Esophagus squamous epithelium (tissue), 5 donors: ENCODE results near the gene NUP210L. TPM values are rescaled to one million over a fixed set of nuclear protein-coding genes. Genes with fewer than 3 reads are reported as not detected.

Experiments
- DNase-seq: peaks from one replicate; lab custom pipeline; 2025; lab: John Stamatoyannopoulos, UW
- H3K27ac ChIP-seq, 4 donors: fragments of 200-600 bp; sonication (generic); one replicate each; pipeline ENCODE4 v1.5.1; 2016 to 2019; ENCODE audit warnings: mild to moderate bottlenecking in 1 of 4
- H3K27me3 ChIP-seq, 4 donors: fragments of 200-600 bp; sonication (generic); 1 replicate in 3 of 4; 2 replicates in 1 of 4; pipeline versions ENCODE4 v1.5.1 to v1.6.0; 2017 to 2021; ENCODE audit warnings: antibody characterized with exemption in 1 of 4
- H3K36me3 ChIP-seq, 3 donors: fragments of 200-600 bp; sonication (generic); one replicate each; pipeline ENCODE4 v1.5.1; 2016 to 2019
- H3K4me1 ChIP-seq, 3 donors: fragments of 200-600 bp; sonication (generic); one replicate each; pipeline ENCODE4 v1.5.1; 2017 to 2019
- H3K4me3 ChIP-seq, 4 donors: fragments of 200-600 bp; sonication (generic); 1 replicate in 3 of 4; 2 replicates in 1 of 4; pipeline ENCODE4 v1.5.1; 2016 to 2019; ENCODE audit warnings: mild to moderate bottlenecking in 2 of 4, moderate library complexity in 1 of 4
- H3K9me3 ChIP-seq, 3 donors: fragments of 200-600 bp; sonication (generic); one replicate each; pipeline ENCODE4 v1.5.1; 2016 to 2019
- CTCF ChIP-seq, 6 experiments: fragments of 450-650 bp in 4 of 6; fragments of 200-600 bp in 2 of 6; sonication (generic) in 2 of 6; IDR thresholded peaks; one replicate each; pipeline ENCODE4 v1.5.1; 2016 to 2019; ENCODE audit warnings: antibody characterized with exemption in 6 of 6, mild to moderate bottlenecking in 4 of 6, moderate library complexity in 4 of 6
- POLR2A ChIP-seq, 4 donors: fragments of 450-650 bp; IDR thresholded peaks; one replicate each; pipeline ENCODE4 v1.6.1; 2017; ENCODE audit warnings: antibody characterized with exemption in 4 of 4, mild to moderate bottlenecking in 4 of 4, moderate library complexity in 3 of 4
- WGBS, 2 donors: methylation state at CpG; one replicate each; pipeline ENCODE4 v1.1.5; 2018; 5-methylcytosine and 5-hydroxymethylcytosine counted together
- intact Hi-C: fragments of 100-400 bp; cut with DNase I; formaldehyde crosslinking; loops from one replicate; pipeline ENCODE4 v1.15.0; 2022
- total RNA-seq, 4 donors: library from RNA; depleted of rRNA; stranded (reverse); fragments of >200 nt; gene quantifications; one replicate each; pipeline ENCODE4 v1.1.0, GENCODE V29; 2016
- donor health status: DM: yes; HTN: yes; CAD: no.

NUP210L gene
- under 1 TPM in 2 of 4 donors, not detected in 2; 0.09 to 0.19 TPM for total RNA-seq

GRCh38 chr1:154154534-154155191, at the start of gene NUP210L:
Gene NUP210L (minus strand): TSS chr1:154155073.
- Histone ChIP-seq H3K4me1 (peaks cover 0 to 57% (median 23%) of the 10 kb centered on the region in 3 donors), H3K4me3 (peak within 1 kb of the TSS in 2 of 4 donors; percentile 16 to 17), H3K27me3 (no peaks in the 10 kb centered on the region), H3K9me3 (no peaks in the 10 kb centered on the region), H3K36me3 (peaks cover 0 to 50% (median 4%) of the 10 kb centered on the region in 3 donors), H3K27ac (peak within 1 kb of the TSS; percentile 52 to 92 (median 66))
- no peak for TF ChIP-seq CTCF (IDR thresholded peaks at IDR 0.05)
- no peak for TF ChIP-seq POLR2A (IDR thresholded peaks at IDR 0.05)
- 82 to 84% methylated on average over 20 of the region's 29 CpGs for WGBS, 2 donors
- intact Hi-C loops = no loop called here
- no peak for DNase-seq

- no peak for DNase-seq
- TF ChIP-seq POLR2A (IDR thresholded peaks at IDR 0.05) (no peak), CTCF (IDR thresholded peaks at IDR 0.05) (no peak)
- WGBS, 2 donors = 89 to 94% methylated on average over 3 of the region's 3 CpGs
- peaks cover 0 to 20% (median 0%) of the 10 kb centered on the region in 3 donors for H3K4me1 ChIP-seq
- peak overlapping the region in 1 of 4 donors; percentile 16 for H3K27ac ChIP-seq
- H3K36me3 ChIP-seq = no peaks in the 10 kb centered on the region
- no peaks in the 10 kb centered on the region for H3K9me3 ChIP-seq
- H3K4me3 ChIP-seq = peak overlapping the region in 1 of 4 donors; percentile 14
- intact Hi-C loops = no loop called here
- no peaks in the 10 kb centered on the region for H3K27me3 ChIP-seq
Observed at GRCh38 chr1:154199563-154199879, 44.6 kb upstream of the NUP210L start.

- no peaks in the 10 kb centered on the region for H3K9me3 ChIP-seq
- DNase-seq = no peak
- WGBS, 2 donors = 12% methylated on average over 5 of the region's 5 CpGs
- peak overlapping the region in 1 of 4 donors; percentile 14 for H3K4me3 ChIP-seq
- peak overlapping the region in 1 of 4 donors; percentile 16 for H3K27ac ChIP-seq
- intact Hi-C loops = no loop called here
- peaks cover 0 to 24% (median 0%) of the 10 kb centered on the region in 3 donors for H3K4me1 ChIP-seq
- H3K36me3 ChIP-seq = no peaks in the 10 kb centered on the region
- TF ChIP-seq POLR2A (IDR thresholded peaks at IDR 0.05) (no peak), CTCF (IDR thresholded peaks at IDR 0.05) (peak; percentile 34 to 51 (median 44))
- H3K27me3 ChIP-seq = peaks cover 0 to under 1% (median 0%) of the 10 kb centered on the region in 4 donors
Observed at GRCh38 chr1:154198756-154199562, 44.1 kb upstream of the NUP210L start.

- no peaks in the 10 kb centered on the region for H3K36me3 ChIP-seq
- no peak for DNase-seq
- H3K4me3 ChIP-seq = no peak overlapping the region
- H3K9me3 ChIP-seq = no peaks in the 10 kb centered on the region
- WGBS, 2 donors = 63 to 65% methylated on average over 1 to 3 of the region's 8 CpGs
- H3K27ac ChIP-seq = no peak overlapping the region
- peaks cover 0 to 21% (median 0%) of the 10 kb centered on the region in 4 donors for H3K27me3 ChIP-seq
- no peak for TF ChIP-seq POLR2A (IDR thresholded peaks at IDR 0.05)
- no peak for TF ChIP-seq CTCF (IDR thresholded peaks at IDR 0.05)
- intact Hi-C loops = no loop called here
- peaks cover 0 to 24% (median 0%) of the 10 kb centered on the region in 3 donors for H3K4me1 ChIP-seq
Observed at GRCh38 chr1:154193821-154194220, 38.9 kb upstream of the NUP210L start.

GRCh38 chr1:154192476-154192875, 37.6 kb upstream of the NUP210L start:
- Histone ChIP-seq H3K4me1 (peaks cover 0 to 23% (median 0%) of the 10 kb centered on the region in 3 donors), H3K36me3 (no peaks in the 10 kb centered on the region), H3K4me3 (no peak overlapping the region), H3K27me3 (peaks cover 0 to 21% (median 0%) of the 10 kb centered on the region in 4 donors), H3K27ac (no peak overlapping the region), H3K9me3 (no peaks in the 10 kb centered on the region)
- DNase-seq = no peak
- TF ChIP-seq CTCF (IDR thresholded peaks at IDR 0.05) (no peak), POLR2A (IDR thresholded peaks at IDR 0.05) (no peak)
- intact Hi-C loops = no loop called here
- 30 to 57% methylated on average over 2 to 3 of the region's 3 CpGs for WGBS, 2 donors
